Psoas muscle (tissue), 8 donors: ENCODE results near the gene NOTCH3. TPM values are rescaled to one million over a fixed set of nuclear protein-coding genes. Genes with fewer than 3 reads are reported as not detected.

Experiments used
- ATAC-seq, 4 donors: fragments of 200-7000 bp; cut with Tn5 transposase; one replicate each; pipeline ENCODE4 v1.9.1; 2020; ENCODE audit warnings: moderate library complexity in 3 of 4, mild to moderate bottlenecking in 2 of 4
- DNase-seq, 2 donors: peaks; one replicate each; pipeline ENCODE4 v3.0.0-alpha.2; 2020
- H3K27ac ChIP-seq: fragments of 200-600 bp; one replicate; pipeline ENCODE4 v1.8.0; 2022
- H3K27me3 ChIP-seq, 3 donors: fragments of 200-600 bp in 1 of 3; one replicate each; pipeline versions ENCODE4 v1.6.1 to v1.8.0; 2013 to 2022; ENCODE audit warnings: low read length in 2 of 3, mild to moderate bottlenecking in 2 of 3, moderate library complexity in 1 of 3; ENCODE audit not compliant: insufficient read depth in 3 of 3
- H3K36me3 ChIP-seq, 2 donors: fragments of 200-600 bp in 1 of 2; one replicate each; pipeline versions ENCODE4 v1.6.1 to v1.8.0; 2013 to 2022; ENCODE audit warnings: low read depth in 1 of 2, mild to moderate bottlenecking in 1 of 2, moderate library complexity in 1 of 2; ENCODE audit not compliant: insufficient read depth in 1 of 2
- H3K4me1 ChIP-seq: fragments of 200-600 bp; one replicate; pipeline ENCODE4 v1.8.0; 2022
- H3K4me3 ChIP-seq: fragments of 200-600 bp; one replicate; pipeline ENCODE4 v1.8.0; 2022; ENCODE audit warnings: mild to moderate bottlenecking
- H3K9me3 ChIP-seq: fragments of 200-600 bp; one replicate; pipeline ENCODE4 v1.8.0; 2022
- WGBS, 3 donors: extraction: QIAGEN DNeasy Blood & Tissue Kit; methylation state at CpG; one replicate each; pipeline versions ENCODE4 v1.1.6 to v1.1.7; 2013; 5-methylcytosine and 5-hydroxymethylcytosine counted together
- intact Hi-C, 2 donors: fragments of 100-400 bp; cut with DNase I; formaldehyde crosslinking; loops; one replicate each; pipeline versions ENCODE4 v1.11.0 to v1.14.2; 2022
- polyA plus RNA-seq, 3 donors: library from polyadenylated mRNA; stranded (reverse); fragments of 200-250 nt; gene quantifications; one replicate each; pipeline ENCODE4 v1.2.3, GENCODE V29; 2013
- total RNA-seq, 4 donors: library from RNA; stranded (reverse); fragmentation: NEBNext Ultra II Directional in 2 of 4; extraction: Animal tissue kit (Norgen Biotek cat#: 25700) in 2 of 4; gene quantifications; one replicate each; pipeline versions ENCODE4 v1.2.1 to v1.2.4, GENCODE V29; 2021 to 2023
- TF ChIP-seq, protein P1 (sequence below): fragments of 200-600 bp; IDR thresholded peaks from one replicate; pipeline ENCODE4 v1.8.0; 2022; ENCODE audit warnings: antibody characterized with exemption
- donor health status: healthy with polysubstance abuse.
- donor health status: DM: no; HTN: no; CAD: no; lungs with moderate emphysema.
- donor health status: Bipolar disorder and iron deficiency.
- donor health status: healthy.
- donor health status: DM: yes; HTN: yes; CAD: no.
- donor health status: DM: no; HTN: no; CAD: no.
- donor health status: DM: no; HTN: no; CAD: no.
- donor health status: DM: yes; HTN: yes; CAD: no.

The NOTCH3 gene
- total and polyA plus RNA-seq, 7 donors = 8.2 to 80.8 (median 29.4) TPM

- intact Hi-C loops = no loop called here
- ATAC-seq = peak; percentile 91 to 95 (median 92)
- no peaks in the 10 kb centered on the region for H3K27me3 ChIP-seq
- peak overlapping the region; percentile 55 for H3K27ac ChIP-seq
- H3K9me3 ChIP-seq = no peaks in the 10 kb centered on the region
- H3K4me1 ChIP-seq = peaks cover 3% of the 10 kb centered on the region
- TF ChIP-seq, protein P1, sequence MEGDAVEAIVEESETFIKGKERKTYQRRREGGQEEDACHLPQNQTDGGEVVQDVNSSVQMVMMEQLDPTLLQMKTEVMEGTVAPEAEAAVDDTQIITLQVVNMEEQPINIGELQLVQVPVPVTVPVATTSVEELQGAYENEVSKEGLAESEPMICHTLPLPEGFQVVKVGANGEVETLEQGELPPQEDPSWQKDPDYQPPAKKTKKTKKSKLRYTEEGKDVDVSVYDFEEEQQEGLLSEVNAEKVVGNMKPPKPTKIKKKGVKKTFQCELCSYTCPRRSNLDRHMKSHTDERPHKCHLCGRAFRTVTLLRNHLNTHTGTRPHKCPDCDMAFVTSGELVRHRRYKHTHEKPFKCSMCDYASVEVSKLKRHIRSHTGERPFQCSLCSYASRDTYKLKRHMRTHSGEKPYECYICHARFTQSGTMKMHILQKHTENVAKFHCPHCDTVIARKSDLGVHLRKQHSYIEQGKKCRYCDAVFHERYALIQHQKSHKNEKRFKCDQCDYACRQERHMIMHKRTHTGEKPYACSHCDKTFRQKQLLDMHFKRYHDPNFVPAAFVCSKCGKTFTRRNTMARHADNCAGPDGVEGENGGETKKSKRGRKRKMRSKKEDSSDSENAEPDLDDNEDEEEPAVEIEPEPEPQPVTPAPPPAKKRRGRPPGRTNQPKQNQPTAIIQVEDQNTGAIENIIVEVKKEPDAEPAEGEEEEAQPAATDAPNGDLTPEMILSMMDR = no peak
- peak overlapping the region; percentile 79 for H3K4me3 ChIP-seq
- H3K36me3 ChIP-seq = no peaks in the 10 kb centered on the region
- peak; percentile 90 to 94 for DNase-seq
- WGBS, 3 donors = 6 to 7% (median 6%) methylated on average over 40 to 48 of the region's 48 CpGs
These were observed 22.2 kb upstream of the NOTCH3 start for GRCh38 chr19:15222738-15223648.

DNA sequence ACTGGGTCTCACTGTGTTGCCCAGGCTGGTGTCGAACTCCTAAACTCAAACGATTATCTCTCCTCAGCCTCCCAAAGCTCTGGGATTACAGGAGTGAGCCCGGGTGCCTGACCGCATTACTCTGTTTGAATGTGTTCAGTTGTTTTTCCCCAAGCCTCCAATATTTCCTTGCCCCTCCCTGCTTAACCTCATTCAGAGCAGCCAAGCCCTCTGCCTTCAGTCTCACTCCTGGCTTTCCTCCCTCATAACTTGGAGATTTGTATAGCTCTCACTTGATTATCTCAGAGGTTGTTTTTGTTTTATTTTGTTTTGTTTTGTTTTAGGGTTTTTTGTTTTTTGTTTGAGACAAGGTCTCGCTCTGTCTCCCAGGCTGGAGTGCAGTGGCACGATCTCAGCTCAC is 20.0 kb upstream of the NOTCH3 start:
- WGBS, 3 donors = 72 to 79% (median 78%) methylated on average over 6 of the region's 6 CpGs
- no peak for DNase-seq
- H3K9me3 ChIP-seq = no peaks in the 10 kb centered on the region
- peaks cover 3% of the 10 kb centered on the region for H3K4me1 ChIP-seq
- no peaks in the 10 kb centered on the region for H3K27me3 ChIP-seq
- TF ChIP-seq, protein P1 = no peak
- ATAC-seq = no peak
- no peak overlapping the region for H3K4me3 ChIP-seq
- intact Hi-C loops = no loop called here
- H3K27ac ChIP-seq = peak overlapping the region; percentile 43
- no peaks in the 10 kb centered on the region for H3K36me3 ChIP-seq

DNA sequence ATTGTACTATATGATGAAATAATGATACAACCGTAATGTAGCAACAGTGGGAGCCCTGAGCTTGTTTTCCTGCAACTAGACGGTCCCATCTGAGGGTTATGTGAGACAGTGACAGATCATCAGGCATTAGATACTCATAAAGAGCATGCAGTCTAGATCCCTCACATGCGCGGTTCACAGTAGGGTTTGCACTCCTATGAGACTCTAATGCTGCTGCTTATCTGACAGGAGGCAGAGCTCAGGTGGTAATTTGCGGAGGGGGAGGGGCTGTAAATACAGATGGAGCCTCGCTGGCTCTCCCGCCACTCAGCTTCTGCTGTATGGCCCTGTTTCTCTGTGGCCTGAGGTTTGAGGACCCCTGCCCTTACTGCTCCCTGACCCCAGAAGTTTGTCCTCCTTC is 17.7 kb upstream of the NOTCH3 start:
- peaks cover 8% of the 10 kb centered on the region for H3K4me1 ChIP-seq
- ATAC-seq = no peak
- no peak overlapping the region for H3K4me3 ChIP-seq
- no peaks in the 10 kb centered on the region for H3K27me3 ChIP-seq
- TF ChIP-seq, protein P1 = no peak
- H3K36me3 ChIP-seq = no peaks in the 10 kb centered on the region
- no peak for DNase-seq
- intact Hi-C loops = no loop called here
- no peaks in the 10 kb centered on the region for H3K9me3 ChIP-seq
- WGBS, 3 donors = 78 to 80% (median 78%) methylated on average over 7 of the region's 7 CpGs
- no peak overlapping the region for H3K27ac ChIP-seq

- DNase-seq (no peak), ATAC-seq (no peak)
- Histone ChIP-seq H3K27ac (no peak overlapping the region), H3K4me3 (no peak overlapping the region), H3K27me3 (no peaks in the 10 kb centered on the region), H3K4me1 (peaks cover 8% of the 10 kb centered on the region), H3K9me3 (no peaks in the 10 kb centered on the region), H3K36me3 (no peaks in the 10 kb centered on the region)
- TF ChIP-seq, protein P1 = no peak
- intact Hi-C loops = no loop called here
- 90 to 95% (median 94%) methylated on average over 7 of the region's 7 CpGs for WGBS, 3 donors
These were observed 15.6 kb upstream of the NOTCH3 start for GRCh38 chr19:15216363-15216762.
